ENCODE measurements around the gene SLC25A22.

SLC25A22 gene

DNA sequence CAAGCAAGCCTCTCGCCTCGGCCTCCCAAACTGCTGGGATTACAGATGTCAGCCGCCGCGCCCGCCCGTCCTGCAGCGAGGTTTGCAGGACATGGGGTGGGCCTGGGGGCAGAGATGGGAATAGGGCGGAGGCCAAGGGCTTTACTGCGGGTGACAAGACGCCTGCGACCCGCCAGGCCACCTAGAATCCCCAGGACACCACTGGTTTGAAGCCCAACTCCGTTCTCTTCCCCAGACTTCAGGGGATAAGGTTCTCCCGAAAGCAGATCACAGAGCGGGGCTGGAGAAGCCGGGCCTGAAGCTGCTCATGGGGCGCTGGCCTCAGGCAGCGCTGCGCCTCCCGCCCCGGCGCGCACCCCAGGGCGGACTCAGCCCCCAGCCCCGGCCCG is 43.9 kb upstream of the SLC25A22 start:
- Histone ChIP-seq H3K4me1 (peaks cover 4 to 82% (median 63%) of the 10 kb centered on the region in 4 donors), H3K36me3 (peaks cover 28 to 40% (median 39%) of the 10 kb centered on the region in 3 donors), H3K9me3 (no peaks in the 10 kb centered on the region), H3K4me3 (peak overlapping the region; percentile 98), H3K27ac (peak overlapping the region; percentile 88 to 95), H3K27me3 (peaks cover 0 to under 1% of the 10 kb centered on the region in 2 donors)
- DNase-seq = no peak
- intact Hi-C loops (cut with DNase I; ENCODE audit: low total_unique reads) = loop anchor here (5.0 kb wide), 1 partner anchor 35 kb away; the partner anchor contains the start of genes PIDD1 and RPLP2
- TF ChIP-seq CTCF (IDR thresholded peaks at IDR 0.05) = no peak

DNA sequence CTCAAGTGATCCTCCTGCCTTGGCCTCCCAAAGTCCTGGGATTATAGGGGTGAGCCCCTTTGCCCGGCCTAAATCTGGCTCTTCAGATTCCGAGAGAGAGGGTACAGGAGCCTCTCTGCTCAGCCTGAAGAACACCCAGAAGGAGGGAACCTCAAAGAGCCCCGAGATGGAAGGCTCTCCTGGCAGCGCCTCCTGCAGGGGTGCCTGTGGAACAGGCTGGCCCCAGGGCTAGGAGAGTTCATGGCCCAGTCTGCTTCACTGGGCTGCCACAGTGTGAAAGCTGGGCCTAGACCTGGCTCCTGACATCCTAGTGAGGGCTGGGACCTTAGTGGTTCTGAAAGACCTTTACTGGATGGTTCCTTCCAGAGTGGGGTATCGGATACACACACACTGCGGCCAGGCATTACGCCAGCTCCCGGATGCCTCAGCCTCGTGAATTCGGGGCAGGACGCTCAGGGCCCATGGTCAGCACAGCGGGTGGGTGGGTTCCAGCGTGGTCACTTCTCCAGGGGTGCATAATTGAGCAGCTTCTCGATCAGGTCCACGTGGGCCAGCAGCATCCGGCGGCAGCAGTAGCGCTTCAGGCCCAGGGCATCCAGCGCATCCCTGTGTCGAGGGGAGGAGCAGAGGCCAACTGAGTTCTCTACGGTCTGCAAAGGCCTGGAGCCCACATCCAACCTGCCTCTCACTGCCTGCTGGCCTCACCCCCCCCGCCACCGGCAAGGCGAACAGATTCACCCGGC is 42.0 kb upstream of the SLC25A22 start:
- Histone ChIP-seq H3K4me3 (no peak overlapping the region), H3K27me3 (no peaks in the 10 kb centered on the region), H3K36me3 (peaks cover 39 to 53% (median 52%) of the 10 kb centered on the region in 3 donors), H3K27ac (peak overlapping the region in 1 of 2 donors; percentile 88), H3K9me3 (no peaks in the 10 kb centered on the region), H3K4me1 (peaks cover under 1 to 82% (median 60%) of the 10 kb centered on the region in 4 donors)
- no peak for TF ChIP-seq CTCF (IDR thresholded peaks at IDR 0.05)
- DNase-seq = no peak
- intact Hi-C loops (cut with DNase I; ENCODE audit: low total_unique reads) = loop anchor here (5.0 kb wide), 1 partner anchor 33 kb away; the partner anchor contains the start of genes PIDD1 and RPLP2

DNA sequence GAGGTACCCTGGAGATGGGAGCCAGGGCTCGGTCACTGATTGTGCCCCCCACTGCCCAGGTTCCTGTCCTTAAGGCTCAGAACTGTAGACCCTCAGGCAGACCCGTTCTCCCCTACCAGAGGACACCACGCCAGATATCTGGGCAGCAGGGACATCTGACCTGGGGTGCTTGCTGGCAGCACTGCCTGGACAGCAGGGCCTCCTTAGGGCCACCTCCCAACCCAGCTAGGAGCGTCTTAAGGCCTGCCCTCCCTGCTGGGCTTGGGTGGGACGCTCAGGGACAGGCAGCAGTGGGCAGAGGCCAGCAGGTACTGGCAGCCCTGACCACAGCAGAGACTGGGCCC is 41.2 kb upstream of the SLC25A22 start:
- peak overlapping the region in 1 of 2 donors; percentile 88 for H3K27ac ChIP-seq
- peaks cover 39 to 53% (median 52%) of the 10 kb centered on the region in 3 donors for H3K36me3 ChIP-seq
- intact Hi-C loops (cut with DNase I; ENCODE audit: low total_unique reads) = no loop called here
- DNase-seq = no peak
- TF ChIP-seq CTCF (IDR thresholded peaks at IDR 0.05) = no peak
- no peaks in the 10 kb centered on the region for H3K9me3 ChIP-seq
- no peaks in the 10 kb centered on the region for H3K27me3 ChIP-seq
- peaks cover 0 to 82% (median 60%) of the 10 kb centered on the region in 4 donors for H3K4me1 ChIP-seq
- H3K4me3 ChIP-seq = no peak overlapping the region

DNA sequence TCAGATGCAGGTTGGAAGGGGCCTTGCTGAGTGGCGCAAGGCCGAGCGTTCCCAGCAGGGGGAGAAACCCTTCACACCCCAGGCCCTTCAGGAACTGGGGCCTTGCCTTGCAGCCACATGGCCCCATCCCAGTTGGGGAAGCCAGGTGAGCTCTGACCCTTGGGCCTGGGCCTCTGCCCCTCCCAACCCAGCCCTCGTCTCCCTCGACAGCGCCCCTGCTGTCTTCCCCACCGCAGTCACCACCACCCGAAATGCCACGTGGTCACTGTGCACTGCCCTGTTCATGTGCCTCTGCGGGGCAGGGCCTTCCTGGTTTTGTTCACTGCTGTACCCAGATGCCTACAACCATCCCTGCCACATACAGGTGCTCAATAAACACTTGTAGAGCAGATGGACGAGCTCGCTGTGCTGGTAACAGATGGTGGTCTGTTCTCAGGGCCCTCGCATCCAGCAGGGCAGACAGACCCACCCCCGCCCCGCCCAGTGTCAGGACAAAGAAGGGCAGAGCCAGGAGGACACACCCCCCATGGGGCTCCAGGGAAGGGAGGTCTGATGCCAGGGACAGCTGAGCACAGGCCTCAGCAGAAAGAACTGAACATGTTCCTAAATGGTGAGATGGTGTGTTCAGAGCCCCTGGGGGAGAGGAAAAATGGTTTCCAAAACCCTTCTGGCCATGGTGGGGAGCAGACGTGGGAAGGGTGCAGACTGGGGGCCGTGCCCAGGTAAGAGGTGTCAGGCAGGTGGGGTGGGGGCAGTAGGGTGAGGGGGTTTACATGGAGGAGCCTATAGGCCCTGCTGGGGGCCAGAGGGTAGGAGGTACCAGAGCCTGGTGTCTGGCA is 40.6 kb upstream of the SLC25A22 start:
- no peak overlapping the region for H3K4me3 ChIP-seq
- peak in 1 of 2 experiments; percentile 8 for TF ChIP-seq CTCF (IDR thresholded peaks at IDR 0.05)
- intact Hi-C loops (cut with DNase I; ENCODE audit: low total_unique reads) = no loop called here
- H3K27me3 ChIP-seq = no peaks in the 10 kb centered on the region
- H3K36me3 ChIP-seq = peaks cover 39 to 53% (median 52%) of the 10 kb centered on the region in 3 donors
- peaks cover 0 to 82% (median 60%) of the 10 kb centered on the region in 4 donors for H3K4me1 ChIP-seq
- peak overlapping the region in 1 of 2 donors; percentile 88 for H3K27ac ChIP-seq
- no peak for DNase-seq
- H3K9me3 ChIP-seq = no peaks in the 10 kb centered on the region

DNA sequence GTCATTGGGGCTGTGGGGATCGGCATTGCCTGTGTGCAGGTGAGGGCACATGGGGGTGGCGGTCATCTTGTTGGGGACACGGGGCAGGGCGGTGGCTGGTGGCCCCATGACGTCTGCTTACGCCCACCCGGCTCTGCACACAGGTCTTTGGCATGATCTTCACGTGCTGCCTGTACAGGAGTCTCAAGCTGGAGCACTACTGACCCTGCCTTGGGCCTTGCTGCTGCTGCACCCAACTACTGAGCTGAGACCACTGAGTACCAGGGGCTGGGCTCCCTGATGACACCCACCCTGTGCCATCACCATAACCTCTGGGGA is 39.9 kb upstream of the SLC25A22 start:
- Histone ChIP-seq H3K27me3 (no peaks in the 10 kb centered on the region), H3K9me3 (no peaks in the 10 kb centered on the region), H3K36me3 (peaks cover 39 to 53% (median 52%) of the 10 kb centered on the region in 3 donors), H3K4me1 (peaks cover 0 to 78% (median 56%) of the 10 kb centered on the region in 4 donors), H3K4me3 (no peak overlapping the region), H3K27ac (peak overlapping the region in 1 of 2 donors; percentile 88)
- TF ChIP-seq CTCF (IDR thresholded peaks at IDR 0.05) = no peak
- intact Hi-C loops (cut with DNase I; ENCODE audit: low total_unique reads) = no loop called here
- no peak for DNase-seq

Data from tibial artery (tissue), 4 donors.